ENCODE data around the gene RNF39. TPM values are rescaled to one million over a fixed set of nuclear protein-coding genes. Genes with fewer than 3 reads are reported as not detected.

RNF39 gene
- total RNA-seq, 1 experiment from 2014 or later, result not detected

DNA sequence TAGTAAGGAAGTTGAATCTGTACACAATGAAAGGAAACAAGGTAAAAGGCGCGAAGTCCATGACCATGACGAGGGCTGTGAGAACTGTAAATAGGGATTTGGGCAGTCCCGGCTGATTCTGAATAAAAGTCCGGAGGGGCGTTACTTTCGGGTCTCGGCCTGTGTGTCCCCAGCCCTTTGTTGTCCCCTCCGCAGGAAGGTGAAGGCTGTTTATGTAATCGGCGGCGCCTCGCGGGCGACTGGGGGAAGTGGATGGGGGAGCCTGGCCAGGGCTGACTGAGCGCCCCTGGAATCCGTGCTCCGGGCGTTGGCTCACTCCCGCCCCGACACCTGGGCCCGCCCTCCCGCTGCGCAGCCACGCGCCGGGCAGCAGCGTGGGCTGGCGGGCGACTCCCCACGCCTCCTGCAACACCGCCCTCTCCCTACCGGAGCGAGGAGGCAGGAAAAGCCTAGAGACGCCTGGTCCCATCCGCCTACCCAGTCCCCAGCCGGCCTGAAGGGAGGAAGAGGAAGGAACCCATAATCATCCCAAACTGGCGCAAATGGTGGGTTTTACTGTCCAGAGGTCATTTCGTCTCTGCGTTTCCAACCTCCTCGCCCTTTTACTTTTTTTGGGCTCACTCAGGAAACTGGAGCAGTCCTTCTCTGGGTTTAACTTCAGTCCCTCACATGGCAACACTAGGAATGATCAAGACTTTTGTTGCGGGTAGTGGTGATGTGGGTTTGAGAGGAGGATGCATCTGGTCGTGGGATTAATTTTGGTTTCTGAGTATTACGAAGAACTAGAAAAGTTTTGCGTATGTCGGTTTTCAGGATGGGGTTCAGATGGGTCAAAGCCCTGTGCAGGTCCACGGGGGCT, 25.2 kb upstream of the RNF39 start:
- no peaks in the 10 kb centered on the region for H4K20me1 ChIP-seq (ENCODE audit: insufficient read depth, low read depth, low read length)
- no peaks in the 10 kb centered on the region for H3K36me3 ChIP-seq (ENCODE audit: insufficient read depth, low read length)
- H3K79me2 ChIP-seq (ENCODE audit: low read length), result no peaks in the 10 kb centered on the region
- H3K9me3 ChIP-seq (ENCODE audit: low read length), result no peaks in the 10 kb centered on the region
- H3K27ac ChIP-seq (ENCODE audit: low read length), result no peak overlapping the region
- DNase-seq, result peak; percentile 44
- H3K4me2 ChIP-seq (ENCODE audit: low read depth, low read length, poor library complexity, severe bottlenecking), result peak overlapping the region; percentile 76
- H3K4me3 ChIP-seq (ENCODE audit: low read length), result peak overlapping the region; percentile 47
- H3K9ac ChIP-seq (ENCODE audit: low read length), result peak overlapping the region; percentile 6
- H3K27me3 ChIP-seq (ENCODE audit: low read length), result no peaks in the 10 kb centered on the region
- H3K4me1 ChIP-seq (ENCODE audit: low read length), result peaks cover 37% of the 10 kb centered on the region
- H2AFZ ChIP-seq (ENCODE audit: low read length), result peak overlapping the region; percentile 38; the same call in 1 of the 2 replicates
- H3K9me2 ChIP-seq (replicated peaks; ENCODE audit: insufficient read depth, low read length), result no peaks in the 10 kb centered on the region

DNA sequence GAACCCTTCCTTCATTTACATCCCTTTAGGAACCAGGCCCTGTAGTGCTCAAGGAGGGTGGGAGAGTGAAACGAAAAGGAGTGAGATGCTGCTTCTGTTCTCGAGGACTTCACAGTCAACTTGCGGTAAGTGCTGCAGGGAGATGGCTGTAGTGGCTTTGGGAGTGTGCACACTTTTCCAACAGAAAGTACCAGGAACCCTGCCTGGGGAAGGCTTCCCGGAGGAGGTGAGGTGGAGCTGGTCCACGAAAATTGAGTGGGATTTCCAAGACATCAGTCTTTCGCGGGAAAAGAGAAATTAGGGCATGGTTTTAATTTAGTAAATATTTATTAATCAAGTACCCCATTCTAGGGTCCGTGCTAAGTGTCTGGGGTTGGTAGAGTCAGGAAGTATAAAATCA, 24.6 kb upstream of the RNF39 start:
- H4K20me1 ChIP-seq (ENCODE audit: insufficient read depth, low read depth, low read length), result no peaks in the 10 kb centered on the region
- peak overlapping the region; percentile 47; the same call in 1 of the 2 replicates for H3K4me3 ChIP-seq (ENCODE audit: low read length)
- H3K36me3 ChIP-seq (ENCODE audit: insufficient read depth, low read length), result no peaks in the 10 kb centered on the region
- no peak overlapping the region for H3K27ac ChIP-seq (ENCODE audit: low read length)
- no peaks in the 10 kb centered on the region for H3K9me2 ChIP-seq (replicated peaks; ENCODE audit: insufficient read depth, low read length)
- no peaks in the 10 kb centered on the region for H3K27me3 ChIP-seq (ENCODE audit: low read length)
- peak overlapping the region; percentile 76 for H3K4me2 ChIP-seq (ENCODE audit: low read depth, low read length, poor library complexity, severe bottlenecking)
- peak overlapping the region; percentile 38; the same call in 1 of the 2 replicates for H2AFZ ChIP-seq (ENCODE audit: low read length)
- peaks cover 37% of the 10 kb centered on the region for H3K4me1 ChIP-seq (ENCODE audit: low read length)
- H3K79me2 ChIP-seq (ENCODE audit: low read length), result no peaks in the 10 kb centered on the region
- no peaks in the 10 kb centered on the region for H3K9me3 ChIP-seq (ENCODE audit: low read length)
- no peak overlapping the region for H3K9ac ChIP-seq (ENCODE audit: low read length)
- DNase-seq, result no peak

DNA sequence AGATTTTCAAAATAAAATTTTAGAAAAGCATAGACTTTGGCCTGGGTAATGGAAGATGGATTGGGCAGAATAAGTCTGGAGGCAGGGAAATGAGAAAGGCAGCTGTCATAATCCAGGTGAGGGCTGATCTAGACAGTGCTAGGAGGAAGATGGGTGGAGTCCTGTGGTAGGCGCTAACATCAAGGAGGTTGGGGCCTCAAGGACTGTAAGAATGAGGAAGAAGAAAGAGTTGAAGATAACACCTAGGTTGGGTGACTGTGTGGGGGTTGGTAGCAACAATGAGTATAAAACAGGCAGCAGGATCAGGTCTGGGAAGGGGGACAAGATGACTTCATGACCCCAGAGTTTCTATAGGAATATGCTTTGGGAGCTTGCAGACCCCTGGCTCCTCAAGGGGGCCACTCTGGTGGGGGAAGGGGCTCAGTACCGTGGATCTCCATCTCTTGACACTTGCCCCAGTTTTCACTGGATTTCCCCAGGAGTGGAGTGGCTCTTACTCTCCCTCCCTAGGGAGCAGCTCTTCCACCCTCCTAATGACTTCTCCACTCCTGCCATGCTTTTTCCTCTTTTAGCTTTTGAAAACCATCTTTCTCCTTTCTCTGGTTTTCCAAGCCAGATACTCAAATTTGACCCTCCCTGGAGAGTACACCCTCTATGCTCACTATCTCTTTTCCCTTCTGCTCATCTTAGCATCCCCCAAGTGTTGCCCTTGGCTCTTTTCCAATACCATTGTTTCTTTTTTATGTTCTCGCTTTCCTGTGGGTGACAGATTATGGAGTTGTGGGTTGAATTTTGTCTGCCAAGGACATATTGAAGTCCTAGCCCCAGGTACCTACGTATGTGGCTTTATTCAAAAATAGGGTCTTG, 22.6 kb upstream of the RNF39 start:
- no peak overlapping the region for H3K4me3 ChIP-seq (ENCODE audit: low read length)
- no peaks in the 10 kb centered on the region for H3K36me3 ChIP-seq (ENCODE audit: insufficient read depth, low read length)
- DNase-seq, result peak; percentile 50
- H3K9ac ChIP-seq (ENCODE audit: low read length), result no peak overlapping the region
- H3K79me2 ChIP-seq (ENCODE audit: low read length), result no peaks in the 10 kb centered on the region
- H3K27ac ChIP-seq (ENCODE audit: low read length), result no peak overlapping the region
- no peaks in the 10 kb centered on the region for H3K27me3 ChIP-seq (ENCODE audit: low read length)
- peaks cover 30% of the 10 kb centered on the region for H3K4me1 ChIP-seq (ENCODE audit: low read length)
- H3K9me2 ChIP-seq (replicated peaks; ENCODE audit: insufficient read depth, low read length), result no peaks in the 10 kb centered on the region
- H3K4me2 ChIP-seq (ENCODE audit: low read depth, low read length, poor library complexity, severe bottlenecking), result no peak overlapping the region
- no peak overlapping the region for H2AFZ ChIP-seq (ENCODE audit: low read length)
- no peaks in the 10 kb centered on the region for H3K9me3 ChIP-seq (ENCODE audit: low read length)
- no peaks in the 10 kb centered on the region for H4K20me1 ChIP-seq (ENCODE audit: insufficient read depth, low read depth, low read length)

DNA sequence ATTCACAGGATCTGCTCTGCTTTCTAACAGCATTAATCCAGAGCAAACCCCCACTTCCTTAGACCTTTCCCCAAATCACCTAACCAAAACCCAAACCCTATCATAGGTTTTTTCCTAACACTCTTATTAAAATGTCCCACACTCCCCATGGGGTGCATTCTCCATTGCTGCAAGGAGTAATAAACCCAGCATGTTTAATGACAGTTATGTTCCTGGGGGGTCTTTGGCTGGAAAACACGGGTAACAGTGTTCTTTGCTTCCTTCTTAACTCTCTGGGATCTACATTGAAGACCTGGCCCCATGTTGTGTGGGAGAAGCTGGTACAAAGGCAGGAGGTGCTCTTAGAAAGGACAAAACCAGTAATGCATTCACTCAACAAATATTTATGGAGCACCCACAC, 21.3 kb upstream of the RNF39 start:
- H2AFZ ChIP-seq (ENCODE audit: low read length), result no peak overlapping the region
- no peak overlapping the region for H3K4me3 ChIP-seq (ENCODE audit: low read length)
- H3K36me3 ChIP-seq (ENCODE audit: insufficient read depth, low read length), result no peaks in the 10 kb centered on the region
- no peak overlapping the region for H3K27ac ChIP-seq (ENCODE audit: low read length)
- H3K9ac ChIP-seq (ENCODE audit: low read length), result no peak overlapping the region
- DNase-seq, result no peak
- H3K9me2 ChIP-seq (replicated peaks; ENCODE audit: insufficient read depth, low read length), result no peaks in the 10 kb centered on the region
- no peaks in the 10 kb centered on the region for H3K79me2 ChIP-seq (ENCODE audit: low read length)
- H3K4me1 ChIP-seq (ENCODE audit: low read length), result peaks cover 18% of the 10 kb centered on the region
- no peaks in the 10 kb centered on the region for H3K9me3 ChIP-seq (ENCODE audit: low read length)
- no peaks in the 10 kb centered on the region for H3K27me3 ChIP-seq (ENCODE audit: low read length)
- H4K20me1 ChIP-seq (ENCODE audit: insufficient read depth, low read depth, low read length), result no peaks in the 10 kb centered on the region
- no peak overlapping the region for H3K4me2 ChIP-seq (ENCODE audit: low read depth, low read length, poor library complexity, severe bottlenecking)

DNA sequence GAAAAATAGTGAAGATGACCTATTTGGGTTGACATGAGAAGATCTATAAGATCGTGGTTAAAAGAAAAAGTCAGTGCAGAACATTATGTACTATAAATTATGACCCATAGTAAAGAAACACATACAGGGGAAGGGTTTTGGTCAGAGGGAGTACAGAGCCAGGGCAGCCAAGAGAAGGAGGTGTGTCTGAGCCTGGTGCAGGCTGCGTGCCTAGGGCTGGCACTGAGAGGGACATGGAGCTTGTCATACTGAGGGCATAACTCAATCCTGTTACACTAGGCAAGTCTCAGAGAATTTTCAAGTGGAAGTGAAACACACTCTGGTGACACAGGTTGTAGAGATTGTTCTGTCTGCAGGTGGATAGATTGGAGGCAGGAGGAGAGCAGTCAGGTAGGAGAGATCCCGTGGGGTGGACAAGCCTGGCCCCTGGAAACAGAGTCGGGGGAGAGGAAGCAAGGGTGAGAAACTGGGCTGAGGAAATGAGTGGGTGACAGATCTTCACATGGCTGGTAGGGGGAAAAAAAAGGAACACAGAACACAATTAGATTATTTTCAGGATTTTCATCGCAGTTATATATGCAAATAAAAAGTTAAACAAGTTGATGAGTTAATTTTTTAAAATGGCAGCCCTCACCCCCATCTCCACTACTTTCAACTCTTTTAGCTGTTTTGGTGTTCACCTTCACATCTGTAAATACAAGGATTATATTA, 18.5 kb upstream of the RNF39 start:
- Histone ChIP-seq H3K9me3 (ENCODE audit: low read length) (no peaks in the 10 kb centered on the region), H3K9ac (ENCODE audit: low read length) (no peak overlapping the region), H2AFZ (ENCODE audit: low read length) (no peak overlapping the region), H3K27me3 (ENCODE audit: low read length) (no peaks in the 10 kb centered on the region), H4K20me1 (ENCODE audit: insufficient read depth, low read depth, low read length) (no peaks in the 10 kb centered on the region), H3K36me3 (ENCODE audit: insufficient read depth, low read length) (no peaks in the 10 kb centered on the region), H3K4me2 (ENCODE audit: low read depth, low read length, poor library complexity, severe bottlenecking) (no peak overlapping the region), H3K9me2 (replicated peaks; ENCODE audit: insufficient read depth, low read length) (no peaks in the 10 kb centered on the region), H3K4me1 (ENCODE audit: low read length) (no peaks in the 10 kb centered on the region; the same call in 1 of the 2 replicates), H3K79me2 (ENCODE audit: low read length) (no peaks in the 10 kb centered on the region), H3K4me3 (ENCODE audit: low read length) (no peak overlapping the region), H3K27ac (ENCODE audit: low read length) (no peak overlapping the region)
- DNase-seq, result no peak

DNA sequence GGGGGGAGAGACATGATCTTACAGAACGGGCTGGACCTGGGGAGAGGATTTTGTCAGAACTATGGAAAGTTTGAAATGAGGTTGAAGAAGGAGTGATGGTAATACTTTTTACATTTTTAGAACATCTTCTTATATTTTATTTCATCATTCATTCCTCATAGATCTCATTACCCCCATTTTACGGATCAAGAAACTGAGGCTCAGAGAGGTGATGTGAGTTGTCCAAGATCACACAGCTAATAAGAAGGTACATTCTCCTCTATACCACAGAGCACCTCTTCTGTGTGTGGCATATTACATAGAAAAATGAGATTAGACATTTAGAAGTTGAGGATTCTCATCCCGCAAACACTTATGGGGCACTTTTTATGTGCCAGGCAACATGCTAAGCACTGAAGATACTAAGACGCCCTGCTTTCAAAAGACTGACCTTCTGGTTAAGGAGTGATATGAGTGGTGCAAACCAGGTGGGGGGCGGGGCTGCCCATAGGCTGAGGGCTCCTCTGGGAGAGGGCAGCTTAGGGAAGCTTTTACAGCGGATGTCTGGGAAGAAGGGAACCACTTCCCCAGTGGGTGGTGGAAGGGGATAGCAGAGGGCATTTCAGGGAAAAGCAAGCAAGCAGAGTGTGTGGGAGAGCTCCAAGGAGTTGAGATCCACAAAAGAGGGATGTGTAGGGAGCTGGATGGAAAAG, 17.4 kb upstream of the RNF39 start:
- Histone ChIP-seq H3K4me3 (ENCODE audit: low read length) (no peak overlapping the region), H3K9me2 (replicated peaks; ENCODE audit: insufficient read depth, low read length) (no peaks in the 10 kb centered on the region), H3K9ac (ENCODE audit: low read length) (no peak overlapping the region), H3K79me2 (ENCODE audit: low read length) (no peaks in the 10 kb centered on the region), H4K20me1 (ENCODE audit: insufficient read depth, low read depth, low read length) (no peaks in the 10 kb centered on the region), H3K27ac (ENCODE audit: low read length) (no peak overlapping the region), H3K4me2 (ENCODE audit: low read depth, low read length, poor library complexity, severe bottlenecking) (no peak overlapping the region), H3K4me1 (ENCODE audit: low read length) (no peaks in the 10 kb centered on the region; the same call in 1 of the 2 replicates), H3K36me3 (ENCODE audit: insufficient read depth, low read length) (no peaks in the 10 kb centered on the region), H3K9me3 (ENCODE audit: low read length) (no peaks in the 10 kb centered on the region), H2AFZ (ENCODE audit: low read length) (no peak overlapping the region), H3K27me3 (ENCODE audit: low read length) (no peaks in the 10 kb centered on the region)
- no peak for DNase-seq

DNA sequence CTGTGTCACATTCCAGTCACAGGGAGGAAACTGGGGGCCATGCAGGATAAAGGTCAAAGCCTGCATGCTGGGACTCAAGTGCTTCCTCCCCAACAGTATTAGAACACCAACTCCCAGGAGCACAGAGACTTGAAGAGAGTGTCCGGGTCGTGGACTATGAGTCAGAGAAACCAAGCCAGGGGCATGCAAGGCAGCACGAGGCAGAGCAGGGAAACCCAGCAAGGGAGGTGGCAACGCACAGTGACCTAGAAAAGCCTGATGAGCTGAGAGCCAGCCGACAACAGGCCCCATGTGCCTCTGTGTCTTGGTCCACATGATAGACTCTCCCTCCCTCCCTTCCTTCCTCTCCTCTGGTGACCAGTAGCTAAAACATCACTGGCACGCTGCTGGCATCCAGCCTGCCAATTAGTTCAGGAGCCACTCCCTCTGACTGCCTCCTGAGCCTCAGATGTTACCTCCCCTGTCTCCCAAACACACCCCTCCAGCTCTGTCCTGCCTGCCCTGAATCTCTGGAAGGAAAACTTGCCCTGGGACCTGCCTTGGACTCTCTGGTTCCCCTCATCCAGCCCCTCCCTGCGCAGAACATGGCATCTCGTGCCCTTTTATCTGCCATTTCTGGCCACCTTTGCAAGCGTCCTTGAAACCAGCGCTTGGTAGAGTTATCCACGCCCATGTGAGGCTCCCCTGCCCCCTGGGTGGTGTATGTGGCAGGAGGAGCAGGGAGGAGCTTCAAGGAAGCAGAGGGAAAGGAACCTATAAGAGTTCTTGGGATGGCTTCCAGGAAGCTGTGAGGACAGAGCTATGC, 16.2 kb upstream of the RNF39 start:
- Histone ChIP-seq H4K20me1 (ENCODE audit: insufficient read depth, low read depth, low read length) (no peaks in the 10 kb centered on the region), H3K36me3 (ENCODE audit: insufficient read depth, low read length) (no peaks in the 10 kb centered on the region), H3K9me2 (replicated peaks; ENCODE audit: insufficient read depth, low read length) (no peaks in the 10 kb centered on the region), H3K79me2 (ENCODE audit: low read length) (no peaks in the 10 kb centered on the region), H3K27me3 (ENCODE audit: low read length) (no peaks in the 10 kb centered on the region), H2AFZ (ENCODE audit: low read length) (no peak overlapping the region), H3K9ac (ENCODE audit: low read length) (no peak overlapping the region), H3K4me1 (ENCODE audit: low read length) (no peaks in the 10 kb centered on the region), H3K4me2 (ENCODE audit: low read depth, low read length, poor library complexity, severe bottlenecking) (no peak overlapping the region), H3K4me3 (ENCODE audit: low read length) (no peak overlapping the region), H3K9me3 (ENCODE audit: low read length) (no peaks in the 10 kb centered on the region), H3K27ac (ENCODE audit: low read length) (no peak overlapping the region)
- no peak for DNase-seq

Measured in Karpas-422 (cell line).